ENCODE measurements around the gene NISCH.
A peak's percentile ranks its signal among the peaks of the same experiment; 100 is the strongest.

Gene NISCH

DNA sequence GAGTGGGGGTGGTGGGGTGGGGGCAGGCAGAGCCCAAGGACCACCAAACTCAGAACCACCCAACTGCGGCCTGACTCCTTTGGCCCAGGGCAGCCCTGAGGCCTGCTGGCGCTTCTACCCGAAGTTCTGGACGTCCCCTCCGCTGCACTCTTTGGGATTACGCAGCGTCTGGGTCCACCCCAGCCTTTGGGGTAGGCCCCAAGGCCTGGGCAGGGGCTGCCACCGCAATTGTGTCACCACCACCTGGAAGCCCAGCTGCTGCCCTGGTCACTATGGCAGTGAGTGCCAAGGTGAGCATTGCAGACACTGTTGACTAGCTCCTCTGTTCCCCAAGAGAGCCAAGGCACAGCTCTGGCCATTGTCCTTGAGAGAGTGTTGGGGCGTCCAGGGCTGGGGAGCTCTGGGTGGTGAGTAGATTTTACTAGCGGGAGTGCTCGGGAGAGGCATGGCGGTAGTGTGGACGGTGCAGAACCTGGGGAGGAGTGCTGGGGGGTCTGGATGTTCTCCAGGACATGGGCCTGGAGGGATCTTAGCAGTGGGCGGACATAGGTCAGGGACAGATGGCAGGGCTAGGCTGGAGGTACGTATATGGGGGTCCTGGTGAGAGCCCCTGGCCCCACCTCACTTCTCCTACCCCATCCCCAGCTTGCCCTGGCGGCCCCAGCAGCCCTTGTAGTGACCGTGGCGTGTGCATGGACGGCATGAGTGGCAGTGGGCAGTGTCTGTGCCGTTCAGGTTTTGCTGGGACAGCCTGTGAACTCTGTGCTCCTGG, 65.5 kb downstream of the NISCH start:
- TF ChIP-seq, protein P1, sequence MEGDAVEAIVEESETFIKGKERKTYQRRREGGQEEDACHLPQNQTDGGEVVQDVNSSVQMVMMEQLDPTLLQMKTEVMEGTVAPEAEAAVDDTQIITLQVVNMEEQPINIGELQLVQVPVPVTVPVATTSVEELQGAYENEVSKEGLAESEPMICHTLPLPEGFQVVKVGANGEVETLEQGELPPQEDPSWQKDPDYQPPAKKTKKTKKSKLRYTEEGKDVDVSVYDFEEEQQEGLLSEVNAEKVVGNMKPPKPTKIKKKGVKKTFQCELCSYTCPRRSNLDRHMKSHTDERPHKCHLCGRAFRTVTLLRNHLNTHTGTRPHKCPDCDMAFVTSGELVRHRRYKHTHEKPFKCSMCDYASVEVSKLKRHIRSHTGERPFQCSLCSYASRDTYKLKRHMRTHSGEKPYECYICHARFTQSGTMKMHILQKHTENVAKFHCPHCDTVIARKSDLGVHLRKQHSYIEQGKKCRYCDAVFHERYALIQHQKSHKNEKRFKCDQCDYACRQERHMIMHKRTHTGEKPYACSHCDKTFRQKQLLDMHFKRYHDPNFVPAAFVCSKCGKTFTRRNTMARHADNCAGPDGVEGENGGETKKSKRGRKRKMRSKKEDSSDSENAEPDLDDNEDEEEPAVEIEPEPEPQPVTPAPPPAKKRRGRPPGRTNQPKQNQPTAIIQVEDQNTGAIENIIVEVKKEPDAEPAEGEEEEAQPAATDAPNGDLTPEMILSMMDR (conservative IDR thresholded peaks at IDR 0.05; ENCODE audit: low read depth, low read length): no peak
- no peak overlapping the region for H3K4me3 ChIP-seq (ENCODE audit: low read depth, low read length)
- no peak for DNase-seq (ENCODE audit: low read depth)

DNA sequence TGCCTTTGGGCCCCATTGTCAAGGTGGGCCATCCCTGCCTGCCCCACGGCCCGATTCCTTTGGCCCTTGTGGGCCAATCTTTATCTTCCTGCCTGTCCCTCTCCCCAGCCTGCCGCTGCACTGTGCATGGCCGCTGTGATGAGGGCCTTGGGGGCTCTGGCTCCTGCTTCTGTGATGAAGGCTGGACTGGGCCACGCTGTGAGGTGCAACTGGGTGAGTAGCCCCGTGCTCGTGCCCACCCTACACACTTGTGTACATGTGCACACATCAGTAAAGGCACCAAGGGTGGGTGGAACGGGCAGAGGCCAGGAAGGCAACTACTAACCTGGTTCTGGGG, 66.1 kb downstream of the NISCH start:
- TF ChIP-seq, protein P1 (conservative IDR thresholded peaks at IDR 0.05; ENCODE audit: low read depth, low read length): no peak
- H3K4me3 ChIP-seq (ENCODE audit: low read depth, low read length): no peak overlapping the region
- DNase-seq (ENCODE audit: low read depth): no peak

DNA sequence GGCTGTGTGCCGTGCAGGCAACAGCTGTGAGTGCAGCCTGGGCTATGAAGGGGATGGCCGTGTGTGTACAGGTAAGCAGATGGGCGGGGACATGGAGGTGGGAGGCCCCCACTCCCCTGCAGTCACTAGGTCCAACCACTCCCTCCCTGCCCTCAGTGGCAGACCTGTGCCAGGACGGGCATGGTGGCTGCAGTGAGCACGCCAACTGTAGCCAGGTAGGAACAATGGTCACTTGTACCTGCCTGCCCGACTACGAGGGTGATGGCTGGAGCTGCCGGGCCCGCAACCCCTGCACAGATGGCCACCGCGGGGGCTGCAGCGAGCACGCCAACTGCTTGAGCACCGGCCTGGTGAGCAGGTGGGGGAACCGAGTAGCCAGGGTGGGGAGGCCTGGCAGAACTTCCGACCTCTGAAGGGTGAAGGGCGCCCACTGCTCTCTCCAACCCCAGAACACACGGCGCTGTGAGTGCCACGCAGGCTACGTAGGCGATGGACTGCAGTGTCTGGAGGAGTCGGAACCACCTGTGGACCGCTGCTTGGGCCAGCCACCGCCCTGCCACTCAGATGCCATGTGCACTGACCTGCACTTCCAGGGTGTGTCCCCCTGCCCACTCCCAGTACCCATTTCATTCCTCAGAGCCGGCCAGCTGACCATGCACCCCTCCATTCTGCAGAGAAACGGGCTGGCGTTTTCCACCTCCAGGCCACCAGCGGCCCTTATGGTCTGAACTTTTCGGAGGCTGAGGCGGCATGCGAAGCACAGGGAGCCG, 66.7 kb downstream of the NISCH start:
- DNase-seq (ENCODE audit: low read depth): no peak
- TF ChIP-seq, protein P1 (conservative IDR thresholded peaks at IDR 0.05; ENCODE audit: low read depth, low read length): no peak
- no peak overlapping the region for H3K4me3 ChIP-seq (ENCODE audit: low read depth, low read length)

DNA sequence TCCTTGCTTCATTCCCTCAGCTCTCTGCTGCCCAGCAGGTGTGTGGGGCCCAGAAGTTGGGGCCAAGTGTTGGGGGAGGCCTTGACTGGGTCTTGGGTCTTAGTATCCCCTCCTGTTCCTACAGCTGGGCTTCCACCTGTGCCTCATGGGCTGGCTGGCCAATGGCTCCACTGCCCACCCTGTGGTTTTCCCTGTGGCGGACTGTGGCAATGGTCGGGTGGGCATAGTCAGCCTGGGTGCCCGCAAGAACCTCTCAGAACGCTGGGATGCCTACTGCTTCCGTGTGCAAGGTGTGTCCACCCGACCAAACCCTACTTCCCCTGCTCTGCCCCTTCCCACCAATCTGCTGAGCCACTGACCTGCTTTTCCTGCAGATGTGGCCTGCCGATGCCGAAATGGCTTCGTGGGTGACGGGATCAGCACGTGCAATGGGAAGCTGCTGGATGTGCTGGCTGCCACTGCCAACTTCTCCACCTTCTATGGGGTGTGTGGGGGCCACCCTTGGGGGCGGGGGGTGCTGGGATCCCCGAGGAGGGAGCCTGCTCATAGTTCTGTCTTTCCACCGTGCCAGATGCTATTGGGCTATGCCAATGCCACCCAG, 67.3 kb downstream of the NISCH start:
- no peak overlapping the region for H3K4me3 ChIP-seq (ENCODE audit: low read depth, low read length)
- TF ChIP-seq, protein P1 (conservative IDR thresholded peaks at IDR 0.05; ENCODE audit: low read depth, low read length): no peak
- no peak for DNase-seq (ENCODE audit: low read depth)

DNA sequence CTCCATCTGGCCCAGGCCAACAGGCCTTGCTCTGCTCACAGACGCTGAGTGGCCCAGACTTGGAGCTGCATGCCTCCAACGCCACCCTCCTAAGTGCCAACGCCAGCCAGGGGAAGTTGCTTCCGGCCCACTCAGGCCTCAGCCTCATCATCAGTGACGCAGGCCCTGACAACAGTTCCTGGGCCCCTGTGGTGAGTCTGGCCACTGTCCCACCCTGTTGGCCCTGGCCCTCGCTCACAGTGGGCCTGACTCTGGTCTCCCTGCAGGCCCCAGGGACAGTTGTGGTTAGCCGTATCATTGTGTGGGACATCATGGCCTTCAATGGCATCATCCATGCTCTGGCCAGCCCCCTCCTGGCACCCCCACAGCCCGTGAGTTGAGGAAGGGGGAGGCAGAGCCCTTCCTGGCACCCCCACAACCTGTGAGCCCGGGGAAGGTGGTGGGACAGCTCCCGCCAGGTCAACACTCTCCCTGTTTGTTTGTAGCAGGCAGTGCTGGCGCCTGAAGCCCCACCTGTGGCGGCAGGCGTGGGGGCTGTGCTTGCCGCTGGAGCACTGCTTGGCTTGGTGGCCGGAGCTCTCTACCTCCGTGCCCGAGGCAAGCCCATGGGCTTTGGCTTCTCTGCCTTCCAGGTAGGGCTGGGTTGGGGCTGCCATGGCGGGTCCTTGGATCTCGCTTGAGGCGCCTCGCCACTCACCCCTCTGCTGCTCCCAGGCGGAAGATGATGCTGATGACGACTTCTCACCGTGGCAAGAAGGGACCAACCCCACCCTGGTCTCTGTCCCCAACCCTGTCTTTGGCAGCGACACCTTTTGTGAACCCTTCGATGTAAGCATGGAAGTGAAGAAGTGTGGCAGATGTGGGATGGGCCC, 68.2 kb downstream of the NISCH start:
- TF ChIP-seq, protein P1 (conservative IDR thresholded peaks at IDR 0.05; ENCODE audit: low read depth, low read length): no peak
- H3K4me3 ChIP-seq (ENCODE audit: low read depth, low read length): no peak overlapping the region
- DNase-seq (ENCODE audit: low read depth): peak; percentile 43

DNA sequence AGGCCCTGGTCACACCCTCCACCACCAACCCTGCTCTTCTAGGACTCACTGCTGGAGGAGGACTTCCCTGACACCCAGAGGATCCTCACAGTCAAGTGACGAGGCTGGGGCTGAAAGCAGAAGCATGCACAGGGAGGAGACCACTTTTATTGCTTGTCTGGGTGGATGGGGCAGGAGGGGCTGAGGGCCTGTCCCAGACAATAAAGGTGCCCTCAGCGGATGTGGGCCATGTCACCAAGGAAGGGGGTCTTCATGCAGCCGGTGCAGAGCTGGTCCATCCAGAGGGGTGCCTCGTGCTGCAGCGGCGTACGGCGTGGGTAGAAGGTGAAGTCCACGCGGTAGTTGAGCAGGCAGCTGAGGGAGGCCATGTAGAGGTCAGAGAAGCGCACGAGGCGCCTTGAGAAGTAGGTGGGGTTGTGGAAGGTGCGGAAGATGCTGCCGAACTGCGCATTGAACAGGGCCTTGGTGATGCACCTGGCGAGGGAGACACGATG, 68.9 kb downstream of the NISCH start:
- DNase-seq (ENCODE audit: low read depth): no peak
- no peak overlapping the region for H3K4me3 ChIP-seq (ENCODE audit: low read depth, low read length)
- TF ChIP-seq, protein P1 (conservative IDR thresholded peaks at IDR 0.05; ENCODE audit: low read depth, low read length): no peak

All from choroid plexus epithelial cell (primary cell).